Breast epithelium (tissue), 4 donors: Measurements from ENCODE around the gene VWC2L. TPM values are rescaled to one million over a fixed set of nuclear protein-coding genes. Genes with fewer than 3 reads are reported as not detected.

ENCODE experiments used
- DNase-seq, 2 donors: peaks; one replicate each; pipeline ENCODE4 v3.0.0-alpha.2; 2019; ENCODE audit warnings: low spot score in 2 of 2
- H3K27ac ChIP-seq, 2 donors: fragments of 200-600 bp; sonication (generic) in 1 of 2; one replicate each; pipeline ENCODE4 v1.5.1; 2016 to 2019; ENCODE audit warnings: mild to moderate bottlenecking in 1 of 2
- H3K27me3 ChIP-seq, 2 donors: fragments of 200-600 bp; sonication (generic) in 1 of 2; one replicate each; pipeline versions ENCODE4 v1.5.1 to v1.6.0; 2017 to 2019; ENCODE audit warnings: control low read depth in 1 of 2, mild to moderate bottlenecking in 1 of 2
- H3K36me3 ChIP-seq: fragments of 200-600 bp; one replicate; pipeline ENCODE4 v1.5.1; 2019
- H3K4me1 ChIP-seq, 2 donors: fragments of 200-600 bp; sonication (generic); one replicate each; pipeline ENCODE4 v1.5.1; 2016 to 2019; ENCODE audit warnings: control low read depth in 1 of 2
- H3K4me3 ChIP-seq, 3 donors: fragments of 200-600 bp; sonication (generic); 1 replicate in 2 of 3; 2 replicates in 1 of 3; pipeline ENCODE4 v1.5.1; 2016 to 2019; ENCODE audit warnings: mild to moderate bottlenecking in 3 of 3, moderate library complexity in 2 of 3
- H3K9me3 ChIP-seq, 2 donors: fragments of 200-600 bp; sonication (generic) in 1 of 2; one replicate each; pipeline ENCODE4 v1.5.1; 2016 to 2019; ENCODE audit warnings: control low read depth in 1 of 2
- CTCF ChIP-seq, 3 donors: fragments of 450-650 bp; IDR thresholded peaks; one replicate each; pipeline ENCODE4 v1.5.1; 2016 to 2017; ENCODE audit warnings: antibody characterized with exemption in 3 of 3, mild to moderate bottlenecking in 3 of 3, moderate library complexity in 3 of 3
- POLR2A ChIP-seq: fragments of 450-650 bp; IDR thresholded peaks from one replicate; pipeline ENCODE4 v1.6.1; 2016; ENCODE audit warnings: antibody characterized with exemption, mild to moderate bottlenecking, moderate library complexity
- POLR2AphosphoS5 ChIP-seq, 3 donors: sonication (generic); formaldehyde crosslinking; IDR thresholded peaks; one replicate each; pipeline ENCODE4 v1.6.1; 2017; ENCODE audit warnings: antibody characterized with exemption in 3 of 3
- intact Hi-C: fragments of 100-400 bp; cut with DNase I; formaldehyde crosslinking; loops from one replicate; pipeline ENCODE4 v1.15.1; 2023; ENCODE audit warnings: low total_unique reads
- total RNA-seq, 3 donors: library from RNA; depleted of rRNA; stranded (reverse); fragments of >200 nt; gene quantifications; one replicate each; pipeline ENCODE4 v1.1.0, GENCODE V29; 2016

VWC2L gene
- total RNA-seq, 3 donors from 2014 or later, result 0.15 TPM; not detected in 2

- Histone ChIP-seq H3K27ac (no peak overlapping the region), H3K4me1 (no peaks in the 10 kb centered on the region), H3K27me3 (no peaks in the 10 kb centered on the region), H3K9me3 (peaks cover 0 to 4% of the 10 kb centered on the region in 2 donors), H3K36me3 (no peaks in the 10 kb centered on the region), H3K4me3 (no peak overlapping the region)
- intact Hi-C loops, result no loop called here
- no peak for DNase-seq
- TF ChIP-seq CTCF (IDR thresholded peaks at IDR 0.05) (no peak), POLR2A (no peak), POLR2AphosphoS5 (IDR thresholded peaks at IDR 0.05) (no peak)
Measured at GRCh38 chr2:214465363-214466146, 54.7 kb downstream of the VWC2L start.

DNA sequence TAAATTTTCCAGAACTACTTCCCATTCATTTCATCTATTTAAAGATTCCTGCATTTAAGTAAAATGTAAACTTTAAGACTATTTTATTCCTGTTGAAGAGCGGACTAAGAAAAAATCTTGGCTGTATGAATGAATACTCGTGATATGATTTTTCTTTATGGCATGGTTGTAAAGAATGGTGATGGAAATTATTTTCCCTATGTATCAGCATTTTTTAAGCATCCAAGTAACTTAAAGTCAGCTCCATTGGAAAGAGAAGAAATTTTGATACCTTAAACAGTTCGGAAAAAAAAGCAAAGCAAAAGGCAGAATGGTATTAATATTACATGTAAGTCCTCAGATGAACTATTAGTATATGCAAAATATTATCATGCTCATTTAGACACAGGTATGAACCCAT is 58.9 kb downstream of the VWC2L start:
- no peaks in the 10 kb centered on the region for H3K9me3 ChIP-seq
- no peaks in the 10 kb centered on the region for H3K27me3 ChIP-seq
- intact Hi-C loops, result no loop called here
- H3K4me1 ChIP-seq, result no peaks in the 10 kb centered on the region
- no peak overlapping the region for H3K4me3 ChIP-seq
- H3K36me3 ChIP-seq, result no peaks in the 10 kb centered on the region
- no peak overlapping the region for H3K27ac ChIP-seq
- TF ChIP-seq POLR2AphosphoS5 (IDR thresholded peaks at IDR 0.05) (no peak), POLR2A (no peak), CTCF (IDR thresholded peaks at IDR 0.05) (no peak)
- DNase-seq, result no peak

DNA sequence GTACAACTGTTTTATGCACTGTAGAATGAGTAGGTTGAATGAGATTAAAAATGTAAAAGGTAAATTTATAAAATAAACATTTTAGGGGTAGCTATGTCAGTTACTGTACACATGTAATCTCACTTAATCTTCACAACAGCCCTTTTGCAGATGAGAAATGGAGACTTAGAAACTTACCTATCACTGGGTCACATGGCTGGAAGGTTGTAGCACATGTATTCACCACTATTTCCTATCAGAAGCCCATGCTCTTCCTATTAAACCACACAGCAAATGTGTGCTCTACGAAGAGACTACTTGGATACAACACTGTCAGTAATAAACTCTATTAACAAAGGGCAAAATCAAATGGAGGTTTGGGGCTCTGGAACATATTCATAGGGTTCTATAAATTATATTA is 60.5 kb downstream of the VWC2L start:
- intact Hi-C loops, result no loop called here
- TF ChIP-seq CTCF (IDR thresholded peaks at IDR 0.05) (no peak), POLR2AphosphoS5 (IDR thresholded peaks at IDR 0.05) (no peak), POLR2A (no peak)
- H3K4me3 ChIP-seq, result no peak overlapping the region
- H3K9me3 ChIP-seq, result no peaks in the 10 kb centered on the region
- H3K27ac ChIP-seq, result no peak overlapping the region
- no peak for DNase-seq
- H3K36me3 ChIP-seq, result no peaks in the 10 kb centered on the region
- no peaks in the 10 kb centered on the region for H3K4me1 ChIP-seq
- no peaks in the 10 kb centered on the region for H3K27me3 ChIP-seq

- Histone ChIP-seq H3K27ac (no peak overlapping the region), H3K4me1 (no peaks in the 10 kb centered on the region), H3K4me3 (no peak overlapping the region), H3K9me3 (no peaks in the 10 kb centered on the region), H3K36me3 (no peaks in the 10 kb centered on the region), H3K27me3 (no peaks in the 10 kb centered on the region)
- no peak for DNase-seq
- intact Hi-C loops, result no loop called here
- no peak for TF ChIP-seq CTCF (IDR thresholded peaks at IDR 0.05)
- no peak for TF ChIP-seq POLR2AphosphoS5 (IDR thresholded peaks at IDR 0.05)
- no peak for TF ChIP-seq POLR2A
Measured at GRCh38 chr2:214471990-214472389, 61.1 kb downstream of the VWC2L start.

- H3K9me3 ChIP-seq, result no peaks in the 10 kb centered on the region
- no peak overlapping the region for H3K27ac ChIP-seq
- no peaks in the 10 kb centered on the region for H3K4me1 ChIP-seq
- intact Hi-C loops, result no loop called here
- H3K36me3 ChIP-seq, result no peaks in the 10 kb centered on the region
- TF ChIP-seq CTCF (IDR thresholded peaks at IDR 0.05), result no peak
- TF ChIP-seq POLR2A, result no peak
- no peak for TF ChIP-seq POLR2AphosphoS5 (IDR thresholded peaks at IDR 0.05)
- no peaks in the 10 kb centered on the region for H3K27me3 ChIP-seq
- DNase-seq, result no peak
- no peak overlapping the region for H3K4me3 ChIP-seq
Measured at GRCh38 chr2:214477305-214477704, 66.5 kb downstream of the VWC2L start.
